A673 (cell line): ENCODE results near the gene SMURF1. TPM values are rescaled to one million over a fixed set of nuclear protein-coding genes. Genes with fewer than 3 reads are reported as not detected.

Source experiments
- BruUV-seq: library from RNA; stranded (reverse); fragments of 400-500 nt; replicated peaks from 2 replicates; lab custom pipeline; 2021; lab: Mats Ljungman, UMichigan
- CTCF ChIA-PET: fragments of 300-600 bp; sonication (Branson Sonifier 250); formaldehyde crosslinking; loops from one replicate; lab custom pipeline; 2022; ENCODE audit warnings: antibody characterized with exemption; lab: Charles Lee
- POLR2A ChIA-PET: fragments of 300-600 bp; sonication (Branson Sonifier 250); formaldehyde crosslinking; loops from one replicate; lab custom pipeline; 2022; ENCODE audit warnings: antibody characterized with exemption; ENCODE audit not compliant: low non-redundant PET; lab: Charles Lee
- DNase-seq: peaks from one replicate; pipeline ENCODE4 v3.0.0-alpha.2; 2015; ENCODE audit warnings: low spot score
- H3K27ac ChIP-seq: fragments of 200-600 bp; sonication (generic); 2 replicates; pipeline ENCODE4 v1.5.1; 2016; ENCODE audit warnings: mixed run types, low read depth, mild to moderate bottlenecking, mixed read lengths, antibody characterized with exemption, low read length; ENCODE audit not compliant: poor library complexity, severe bottlenecking
- H3K27me3 ChIP-seq: fragments of 200-600 bp; sonication (generic); replicated peaks from 2 replicates; pipeline ENCODE4 v1.6.1; 2017; ENCODE audit warnings: mixed run types, low read depth, mild to moderate bottlenecking, mixed read lengths, antibody characterized with exemption, low read length; ENCODE audit not compliant: insufficient read depth, poor library complexity
- H3K36me3 ChIP-seq: fragments of 200-600 bp; sonication (generic); 2 replicates; pipeline ENCODE4 v1.6.1; 2016; ENCODE audit warnings: mixed run types, mild to moderate bottlenecking, mixed read lengths, antibody characterized with exemption, low read length; ENCODE audit not compliant: insufficient read depth, poor library complexity, severe bottlenecking
- H3K4me1 ChIP-seq: fragments of 200-600 bp; sonication (generic); 2 replicates; pipeline ENCODE4 v1.6.1; 2017; ENCODE audit warnings: mixed run types, mild to moderate bottlenecking, mixed read lengths, antibody characterized with exemption, low read length; ENCODE audit not compliant: insufficient read depth, poor library complexity, severe bottlenecking
- H3K4me3 ChIP-seq: fragments of 200-600 bp; sonication (generic); 2 replicates; pipeline ENCODE4 v1.5.1; 2016; ENCODE audit warnings: low read depth, mixed run types, mild to moderate bottlenecking, mixed read lengths, low read length; ENCODE audit not compliant: poor library complexity, severe bottlenecking
- H3K9me3 ChIP-seq: fragments of 200-600 bp; sonication (generic); 2 replicates; pipeline ENCODE4 v1.6.1; 2016; ENCODE audit warnings: mixed run types, low read depth, mild to moderate bottlenecking, mixed read lengths, antibody characterized with exemption, low read length; ENCODE audit not compliant: poor library complexity, severe bottlenecking
- EZH2 ChIP-seq: fragments of 200-600 bp; sonication (generic); IDR thresholded peaks from 2 replicates; pipeline ENCODE4 v1.6.1; 2017; ENCODE audit warnings: borderline replicate concordance, low read depth, mild to moderate bottlenecking, mixed read lengths, antibody characterized with exemption, low read length; ENCODE audit not compliant: poor library complexity, severe bottlenecking
- intact Hi-C: fragments of 100-400 bp; cut with micrococcal nuclease; formaldehyde crosslinking; loops from one replicate; pipeline ENCODE4 v1.10.0; 2022; ENCODE audit not compliant: unreplicated experiment
- total RNA-seq: library from RNA; stranded (reverse); gene quantifications from 2 replicates; pipeline ENCODE4 v1.2.3, GENCODE V29; 2021
- TF ChIP-seq, protein P1 (sequence below): fragments of 300-800, 200-600 bp; sonication (generic); conservative IDR thresholded peaks from 2 replicates; pipeline ENCODE4 v1.5.1; 2017; ENCODE audit warnings: low read depth, mild to moderate bottlenecking, antibody characterized with exemption, low read length, moderate library complexity, mixed read lengths

SMURF1 gene
- total RNA-seq, 1 experiment from 2014 or later: 16.5 TPM

DNA sequence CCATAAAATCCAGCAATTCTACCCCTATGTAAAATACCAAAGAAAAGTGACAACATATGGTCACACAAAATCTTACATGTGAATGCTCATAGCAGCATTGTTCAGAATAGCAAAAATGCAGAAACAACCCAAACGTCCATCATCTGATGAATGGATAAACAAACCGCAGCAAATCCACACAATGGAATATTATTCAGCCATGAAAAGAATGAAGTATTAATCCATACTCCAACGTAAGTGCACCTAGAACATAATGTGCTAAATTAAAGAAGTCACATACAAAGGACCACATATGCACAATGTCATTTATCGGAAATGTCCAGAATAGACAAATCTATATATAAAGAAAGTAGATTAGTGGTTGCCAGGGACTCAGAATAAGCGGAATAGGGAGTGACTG, 57.4 kb downstream of the SMURF1 start:
- no peak for DNase-seq
- POLR2A ChIA-PET: interaction anchor here (0.6 kb wide), 1 partner anchor 321 kb away, joined by 4 read pairs; no protein-coding TSS in a partner anchor
- Histone ChIP-seq H3K27me3 (no peaks in the 10 kb centered on the region), H3K4me3 (no peak overlapping the region), H3K9me3 (no peaks in the 10 kb centered on the region), H3K36me3 (no peaks in the 10 kb centered on the region), H3K27ac (no peak overlapping the region), H3K4me1 (peaks cover 11% of the 10 kb centered on the region)
- intact Hi-C loops: no loop called here
- no peak for TF ChIP-seq EZH2
- TF ChIP-seq, protein P1, sequence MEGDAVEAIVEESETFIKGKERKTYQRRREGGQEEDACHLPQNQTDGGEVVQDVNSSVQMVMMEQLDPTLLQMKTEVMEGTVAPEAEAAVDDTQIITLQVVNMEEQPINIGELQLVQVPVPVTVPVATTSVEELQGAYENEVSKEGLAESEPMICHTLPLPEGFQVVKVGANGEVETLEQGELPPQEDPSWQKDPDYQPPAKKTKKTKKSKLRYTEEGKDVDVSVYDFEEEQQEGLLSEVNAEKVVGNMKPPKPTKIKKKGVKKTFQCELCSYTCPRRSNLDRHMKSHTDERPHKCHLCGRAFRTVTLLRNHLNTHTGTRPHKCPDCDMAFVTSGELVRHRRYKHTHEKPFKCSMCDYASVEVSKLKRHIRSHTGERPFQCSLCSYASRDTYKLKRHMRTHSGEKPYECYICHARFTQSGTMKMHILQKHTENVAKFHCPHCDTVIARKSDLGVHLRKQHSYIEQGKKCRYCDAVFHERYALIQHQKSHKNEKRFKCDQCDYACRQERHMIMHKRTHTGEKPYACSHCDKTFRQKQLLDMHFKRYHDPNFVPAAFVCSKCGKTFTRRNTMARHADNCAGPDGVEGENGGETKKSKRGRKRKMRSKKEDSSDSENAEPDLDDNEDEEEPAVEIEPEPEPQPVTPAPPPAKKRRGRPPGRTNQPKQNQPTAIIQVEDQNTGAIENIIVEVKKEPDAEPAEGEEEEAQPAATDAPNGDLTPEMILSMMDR: no peak
- CTCF ChIA-PET: no interaction called here
- no TSS peak for BruUV-seq

DNA sequence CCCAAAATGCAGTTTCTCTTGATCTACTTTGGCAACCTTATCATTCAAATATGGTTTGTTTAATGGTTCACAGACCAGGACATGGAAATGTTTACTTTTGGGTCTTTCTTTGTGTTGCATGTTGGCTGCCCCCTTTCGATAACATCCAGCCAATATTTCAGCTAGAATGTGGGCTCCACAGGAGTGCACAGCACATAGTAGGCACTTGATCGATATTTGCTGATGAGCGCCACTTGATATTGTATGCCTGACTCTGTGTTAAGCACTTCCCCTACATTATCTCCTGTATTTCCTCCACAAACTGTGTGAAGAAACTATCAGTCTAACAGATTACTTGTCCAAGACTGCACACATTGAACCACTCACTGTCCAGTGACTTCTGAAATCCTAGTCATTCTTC, 60.2 kb downstream of the SMURF1 start:
- H3K4me1 ChIP-seq: peaks cover 20% of the 10 kb centered on the region
- H3K4me3 ChIP-seq: no peak overlapping the region
- DNase-seq: no peak
- H3K27me3 ChIP-seq: no peaks in the 10 kb centered on the region
- H3K36me3 ChIP-seq: no peaks in the 10 kb centered on the region
- TF ChIP-seq, protein P1: no peak
- no peak for TF ChIP-seq EZH2
- H3K27ac ChIP-seq: peak overlapping the region; percentile 15
- ChIA-PET POLR2A (no interaction called here), CTCF (no interaction called here)
- no peaks in the 10 kb centered on the region for H3K9me3 ChIP-seq
- no TSS peak for BruUV-seq
- intact Hi-C loops: no loop called here

DNA sequence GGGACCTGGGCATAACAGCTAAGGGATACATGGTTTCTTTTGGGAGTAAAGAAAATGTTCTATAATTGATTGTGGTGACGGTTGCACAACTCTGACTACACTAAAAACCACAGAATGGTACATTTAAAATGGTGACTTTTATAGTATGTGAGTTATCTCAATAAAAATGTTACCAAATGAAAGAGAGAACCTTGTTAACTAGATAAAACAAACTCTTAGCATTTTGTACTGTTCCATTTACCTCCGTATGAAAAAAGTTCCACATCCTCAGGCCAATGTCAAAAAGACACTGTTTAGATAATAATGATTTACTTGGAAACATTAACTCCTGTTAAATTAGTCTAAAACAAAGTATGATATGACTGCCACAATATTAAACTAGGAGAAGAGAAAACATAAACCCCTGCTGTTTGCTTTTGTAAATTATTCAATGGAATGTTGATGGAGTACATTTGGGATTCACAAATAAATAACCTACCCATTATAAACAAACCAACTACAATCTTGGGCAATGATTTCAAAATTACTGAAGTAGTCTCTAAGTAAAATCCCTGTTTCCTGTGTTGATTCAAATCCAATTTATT, 60.7 kb downstream of the SMURF1 start:
- no peak for DNase-seq
- TF ChIP-seq, protein P1: no peak
- TF ChIP-seq EZH2: no peak
- Histone ChIP-seq H3K4me1 (peaks cover 22% of the 10 kb centered on the region), H3K9me3 (no peaks in the 10 kb centered on the region), H3K36me3 (no peaks in the 10 kb centered on the region), H3K27ac (no peak overlapping the region), H3K4me3 (no peak overlapping the region), H3K27me3 (no peaks in the 10 kb centered on the region)
- POLR2A ChIA-PET: no interaction called here
- BruUV-seq: no TSS peak
- intact Hi-C loops: no loop called here
- CTCF ChIA-PET: no interaction called here
